Endothelial cell of umbilical vein (primary cell): ENCODE measurements around the gene DHRS9. TPM values are rescaled to one million over a fixed set of nuclear protein-coding genes. Genes with fewer than 3 reads are reported as not detected.

Experiments used
- BruUV-seq: library from RNA; stranded (reverse); fragments of 400-500 nt; replicated peaks from 2 replicates; lab custom pipeline; 2021; lab: Mats Ljungman, UMichigan
- CTCF ChIA-PET: fragments of 300-600, 350-600 bp; sonication (Branson Sonifier 250); formaldehyde crosslinking; loops from one replicate; lab custom pipeline; 2021; ENCODE audit warnings: antibody characterized with exemption, inconsistent platforms; lab: Charles Lee
- POLR2A ChIA-PET: fragments of 300-600, 350-600 bp; sonication (Branson Sonifier 250); formaldehyde crosslinking; loops from one replicate; lab custom pipeline; 2021; ENCODE audit warnings: antibody characterized with exemption, inconsistent platforms; lab: Charles Lee
- DNase-seq: peaks from one replicate; pipeline ENCODE4 v3.0.0-alpha.2; 2011; ENCODE audit warnings: low read depth, low spot score
- FAIRE-seq: peaks from 2 replicates; lab custom pipeline; 2011; peaks lifted over from hg19 to GRCh38; lab: Jason Lieb, UNC
- H2AFZ ChIP-seq: 2 replicates; pipeline ENCODE4 v1.6.0; 2012; ENCODE audit warnings: low read depth, low read length, control low read depth, inconsistent platforms
- H3K27ac ChIP-seq: 2 replicates; pipeline ENCODE4 v1.5.1; 2011; ENCODE audit warnings: low read depth, mild to moderate bottlenecking, control low read depth, low read length, moderate library complexity; ENCODE audit not compliant: insufficient read depth
- H3K27me3 ChIP-seq, 2 experiments: 2 replicates each; pipeline versions ENCODE4 v1.6.0 to v1.6.1; 2011; ENCODE audit warnings: low read length in 2 of 2, mixed read lengths in 1 of 2; ENCODE audit not compliant: control insufficient read depth in 2 of 2, insufficient read depth in 2 of 2
- H3K36me3 ChIP-seq, 2 experiments: 2 replicates in 1 of 2; 3 replicates in 1 of 2; pipeline ENCODE4 v1.5.1; 2011; ENCODE audit warnings: low read length in 2 of 2, mild to moderate bottlenecking in 1 of 2, moderate library complexity in 1 of 2; ENCODE audit not compliant: control insufficient read depth in 2 of 2, insufficient read depth in 2 of 2; ENCODE audit errors: extremely low read depth in 1 of 2
- H3K4me1 ChIP-seq: 3 replicates; pipeline ENCODE4 v1.5.1; 2011; ENCODE audit warnings: mild to moderate bottlenecking, low read length; ENCODE audit not compliant: control insufficient read depth, insufficient read depth; ENCODE audit errors: extremely low read depth
- H3K4me2 ChIP-seq: 2 replicates; pipeline ENCODE4 v1.6.1; 2011; ENCODE audit warnings: low read length, control low read depth, mixed read lengths; ENCODE audit not compliant: insufficient read depth
- H3K4me3 ChIP-seq, 3 experiments: fragments of 200-600 bp in 1 of 3; sonication (generic), shearing (Covaris generic) in 1 of 3; replicated peaks in 1 of 3; 2 replicates each; pipeline ENCODE4 v1.5.1; 2011 to 2016; ENCODE audit warnings: control low read depth in 3 of 3, low read length in 3 of 3, mild to moderate bottlenecking in 2 of 3, inconsistent platforms in 1 of 3, low read depth in 1 of 3, moderate library complexity in 1 of 3; ENCODE audit not compliant: insufficient read depth in 1 of 3
- H3K79me2 ChIP-seq: 2 replicates; pipeline ENCODE4 v1.6.0; 2012; ENCODE audit warnings: low read length, inconsistent platforms; ENCODE audit not compliant: control insufficient read depth, insufficient read depth
- H3K9ac ChIP-seq: replicated peaks from 2 replicates; pipeline ENCODE3; 2011; ENCODE audit warnings: low read length, control low read depth; ENCODE audit not compliant: insufficient read depth; ENCODE audit errors: extremely low read depth
- H3K9me1 ChIP-seq: replicated peaks from 3 replicates; pipeline ENCODE4 v1.6.0; 2011; ENCODE audit warnings: mild to moderate bottlenecking, low read length; ENCODE audit not compliant: control insufficient read depth, insufficient read depth; ENCODE audit errors: extremely low read depth
- H3K9me3 ChIP-seq: replicated peaks from 2 replicates; pipeline ENCODE4 v1.5.1; 2012; ENCODE audit warnings: low read length, inconsistent platforms; ENCODE audit not compliant: control insufficient read depth, insufficient read depth
- H4K20me1 ChIP-seq: replicated peaks from 2 replicates; pipeline ENCODE3; 2011; ENCODE audit warnings: mild to moderate bottlenecking, low read length; ENCODE audit not compliant: control insufficient read depth, insufficient read depth; ENCODE audit errors: extremely low read depth
- FOS ChIP-seq: IDR thresholded peaks from 2 replicates; pipeline ENCODE4 v1.6.1; 2011; ENCODE audit warnings: mild to moderate bottlenecking, low read length, moderate library complexity, borderline replicate concordance; ENCODE audit not compliant: insufficient read depth
- GATA2 ChIP-seq: IDR thresholded peaks from 2 replicates; pipeline ENCODE4 v1.7.0; 2011; ENCODE audit warnings: low read depth, mild to moderate bottlenecking, moderate library complexity, mixed read lengths, low read length; ENCODE audit not compliant: insufficient read length, insufficient read depth
- JUN ChIP-seq: IDR thresholded peaks from 2 replicates; pipeline ENCODE4 v1.6.1; 2011; ENCODE audit warnings: borderline replicate concordance, low read depth; ENCODE audit not compliant: insufficient read length, insufficient read depth
- MYC ChIP-seq: IDR thresholded peaks from one replicate; pipeline ENCODE4 v1.6.1; 2011; ENCODE audit warnings: mild to moderate bottlenecking, low read depth, low read length
- POLR2A ChIP-seq: IDR thresholded peaks from 2 replicates; pipeline ENCODE4 v1.6.1; 2012; ENCODE audit warnings: low read depth, mild to moderate bottlenecking, control low read depth, low read length
- POLR2AphosphoS5 ChIP-seq: IDR thresholded peaks from 2 replicates; pipeline ENCODE4 v1.6.1; 2012; ENCODE audit warnings: low read depth, mild to moderate bottlenecking, control low read depth, low read length, moderate library complexity; ENCODE audit not compliant: insufficient read depth
- dilution Hi-C: fragments of 300-500 bp; cut with MboI; formaldehyde crosslinking; loops from one replicate; pipeline ENCODE4 v1.15.0; 2019; ENCODE audit warnings: low sequenced_read_pairs; ENCODE audit not compliant: extremely low pct_ligation_motif_present
- intact Hi-C: fragments of 100-400 bp; cut with micrococcal nuclease; formaldehyde crosslinking; loops from one replicate; pipeline ENCODE4 v1.10.0; 2022
- polyA plus RNA-seq, 4 experiments: library from polyadenylated mRNA; depleted of rRNA in 3 of 4; stranded (reverse) in 3 of 4; unstranded in 1 of 4; fragments of >200 nt; gene quantifications; 2 replicates each; pipeline versions ENCODE4 v1.2.1 to v1.2.3, GENCODE V29; 2011 to 2012; ENCODE audit warnings: missing spikeins in 1 of 4
- total RNA-seq: library from RNA; stranded (reverse); gene quantifications from 2 replicates; pipeline ENCODE4 v1.2.3, GENCODE V29; 2021
- TF ChIP-seq, protein P1 (sequence below), 2 donors: IDR thresholded peaks; 1 replicate in 1 of 2; 2 replicates in 1 of 2; pipeline ENCODE4 v1.5.1; 2011; ENCODE audit warnings: low read length in 2 of 2, mild to moderate bottlenecking in 2 of 2, moderate library complexity in 2 of 2, control low read depth in 1 of 2, inconsistent platforms in 1 of 2, low read depth in 1 of 2; ENCODE audit not compliant: insufficient read depth in 1 of 2; ENCODE audit errors: extremely low read depth in 1 of 2

DHRS9 gene
- total and polyA plus RNA-seq, 2 donors (not counting 3 experiments of a cell fraction or from before 2014, with no cell fraction given), result 0.40 TPM; not detected in 1

DNA sequence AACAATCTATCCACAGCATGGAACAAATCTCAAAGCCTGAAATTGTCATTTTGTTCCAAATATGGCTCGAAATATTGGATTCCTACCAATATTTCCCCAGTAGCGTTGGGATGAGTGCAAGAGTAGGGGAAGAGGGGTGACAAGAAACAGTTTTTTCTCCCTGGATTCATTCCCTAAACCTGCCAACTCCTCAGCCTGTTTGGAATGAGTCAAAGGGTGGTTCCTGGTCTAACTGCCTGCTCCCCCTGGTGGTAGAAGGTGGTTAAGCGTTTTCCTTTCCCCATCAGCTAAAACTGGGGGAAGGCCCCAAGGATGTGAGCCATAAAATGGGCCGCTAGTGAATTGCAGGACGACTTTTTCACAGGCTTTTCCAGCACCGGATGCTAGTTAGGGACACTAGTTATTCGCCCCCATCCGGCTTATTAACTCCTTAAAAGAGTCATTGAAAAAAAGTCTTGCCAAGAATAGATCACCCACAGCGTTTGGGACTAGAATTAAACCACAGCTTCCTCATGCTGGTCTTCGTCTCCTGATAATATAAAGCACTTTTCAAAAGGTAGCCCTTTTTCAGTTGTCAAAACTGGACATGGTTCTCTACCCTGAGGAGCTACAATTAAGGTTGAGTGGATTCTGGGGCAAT lies 72.5 kb downstream of the DHRS9 start:
- Histone ChIP-seq H3K36me3 (no peaks in the 10 kb centered on the region), H3K4me2 (no peak overlapping the region), H3K9me3 (no peaks in the 10 kb centered on the region), H3K27me3 (no peaks in the 10 kb centered on the region), H3K79me2 (no peaks in the 10 kb centered on the region), H3K9me1 (no peaks in the 10 kb centered on the region), H4K20me1 (no peaks in the 10 kb centered on the region), H2AFZ (no peak overlapping the region), H3K27ac (no peak overlapping the region), H3K4me3 (no peak overlapping the region), H3K9ac (no peak overlapping the region), H3K4me1 (peaks cover 3% of the 10 kb centered on the region)
- TF ChIP-seq MYC, result no peak
- no peak for TF ChIP-seq JUN
- TF ChIP-seq FOS, result no peak
- TF ChIP-seq POLR2A, result no peak
- TF ChIP-seq, protein P1, sequence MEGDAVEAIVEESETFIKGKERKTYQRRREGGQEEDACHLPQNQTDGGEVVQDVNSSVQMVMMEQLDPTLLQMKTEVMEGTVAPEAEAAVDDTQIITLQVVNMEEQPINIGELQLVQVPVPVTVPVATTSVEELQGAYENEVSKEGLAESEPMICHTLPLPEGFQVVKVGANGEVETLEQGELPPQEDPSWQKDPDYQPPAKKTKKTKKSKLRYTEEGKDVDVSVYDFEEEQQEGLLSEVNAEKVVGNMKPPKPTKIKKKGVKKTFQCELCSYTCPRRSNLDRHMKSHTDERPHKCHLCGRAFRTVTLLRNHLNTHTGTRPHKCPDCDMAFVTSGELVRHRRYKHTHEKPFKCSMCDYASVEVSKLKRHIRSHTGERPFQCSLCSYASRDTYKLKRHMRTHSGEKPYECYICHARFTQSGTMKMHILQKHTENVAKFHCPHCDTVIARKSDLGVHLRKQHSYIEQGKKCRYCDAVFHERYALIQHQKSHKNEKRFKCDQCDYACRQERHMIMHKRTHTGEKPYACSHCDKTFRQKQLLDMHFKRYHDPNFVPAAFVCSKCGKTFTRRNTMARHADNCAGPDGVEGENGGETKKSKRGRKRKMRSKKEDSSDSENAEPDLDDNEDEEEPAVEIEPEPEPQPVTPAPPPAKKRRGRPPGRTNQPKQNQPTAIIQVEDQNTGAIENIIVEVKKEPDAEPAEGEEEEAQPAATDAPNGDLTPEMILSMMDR (IDR thresholded peaks at IDR 0.05; ENCODE audit: extremely low read depth in 1 of 2, insufficient read depth in 1 of 2, low read depth in 1 of 2, low read length in 2 of 2), result peak; percentile 85 to 90
- POLR2A ChIA-PET, result no interaction called here
- BruUV-seq, result no TSS peak
- dilution Hi-C loops, result no loop called here
- DNase-seq (peak; percentile 58), FAIRE-seq (peak; percentile 82)
- intact Hi-C loops, result loop anchor here (1.0 to 5.0 kb wide), 5 partner anchors 32 to 370 kb away; no protein-coding TSS in a partner anchor
- CTCF ChIA-PET, result interaction anchor here (0.6 to 8.5 kb wide), 32 partner anchors 8 to 197 kb away, joined by 3 to 217 read pairs (median 4); no protein-coding TSS in a partner anchor

DNA sequence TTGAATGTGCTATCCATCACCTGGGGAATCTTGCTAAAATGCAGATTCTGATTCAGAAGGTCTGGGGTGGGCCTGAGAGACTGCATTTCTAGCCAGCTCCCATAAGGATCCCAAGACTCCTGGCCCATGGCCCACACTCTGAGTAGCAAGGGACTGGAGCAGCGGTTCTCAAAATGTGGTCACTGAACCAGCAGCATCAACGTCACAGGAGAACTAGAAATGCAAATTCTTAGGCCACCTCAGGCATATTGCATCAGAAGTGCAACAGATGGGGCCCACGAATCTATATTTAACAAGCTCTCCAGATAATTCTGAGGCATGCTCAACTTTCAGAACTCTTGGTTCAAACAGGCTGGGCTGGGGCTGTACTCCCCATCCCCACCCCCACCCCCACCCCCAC lies 74.6 kb downstream of the DHRS9 start:
- ChIA-PET CTCF (interaction anchor here (1.3 to 8.5 kb wide), 4 partner anchors 13 to 78 kb away, joined by 3 to 217 read pairs (median 48); no protein-coding TSS in a partner anchor), POLR2A (no interaction called here)
- no peak for FAIRE-seq
- Histone ChIP-seq H3K4me1 (no peaks in the 10 kb centered on the region), H3K79me2 (no peaks in the 10 kb centered on the region), H3K36me3 (no peaks in the 10 kb centered on the region), H3K9me1 (no peaks in the 10 kb centered on the region), H3K27me3 (no peaks in the 10 kb centered on the region), H3K27ac (no peak overlapping the region), H3K9ac (no peak overlapping the region), H2AFZ (no peak overlapping the region), H3K4me3 (no peak overlapping the region), H4K20me1 (no peaks in the 10 kb centered on the region), H3K9me3 (no peaks in the 10 kb centered on the region), H3K4me2 (no peak overlapping the region)
- intact Hi-C loops, result loop anchor here (5.0 kb wide), 1 partner anchor 372 kb away; no protein-coding TSS in a partner anchor
- dilution Hi-C loops, result no loop called here
- DNase-seq, result no peak
- TF ChIP-seq, protein P1 (IDR thresholded peaks at IDR 0.05; ENCODE audit: extremely low read depth in 1 of 2, insufficient read depth in 1 of 2, low read depth in 1 of 2, low read length in 2 of 2), result no peak
- no peak for TF ChIP-seq GATA2
- no peak for TF ChIP-seq JUN
- TF ChIP-seq POLR2AphosphoS5, result no peak
- no TSS peak for BruUV-seq
